Lower leg skin (tissue), 4 donors: Measurements from ENCODE around the gene IGF2. TPM values are rescaled to one million over a fixed set of nuclear protein-coding genes. Genes with fewer than 3 reads are reported as not detected.

ENCODE experiments used
- DNase-seq, 2 donors: peaks; one replicate each; pipeline ENCODE4 v3.0.0-alpha.2; 2019; ENCODE audit warnings: low spot score in 2 of 2
- H3K4me3 ChIP-seq: fragments of 200-600 bp; sonication (generic); 2 replicates; pipeline ENCODE4 v1.5.1; 2017; ENCODE audit warnings: mild to moderate bottlenecking, low read depth; ENCODE audit not compliant: poor library complexity, severe bottlenecking
- POLR2A ChIP-seq, 2 donors: fragments of 450-650 bp; IDR thresholded peaks; one replicate each; pipeline ENCODE4 v1.6.1; 2016 to 2017; ENCODE audit warnings: antibody characterized with exemption in 2 of 2, mild to moderate bottlenecking in 1 of 2, moderate library complexity in 1 of 2
- WGBS, 2 donors: methylation state at CpG; one replicate each; pipeline ENCODE4 v1.1.5; 2018; 5-methylcytosine and 5-hydroxymethylcytosine counted together
- intact Hi-C: fragments of 100-400 bp; cut with DNase I; formaldehyde crosslinking; loops from one replicate; pipeline ENCODE4 v1.15.0; 2023; ENCODE audit warnings: low total_unique reads
- total RNA-seq, 4 donors: library from RNA; depleted of rRNA; stranded (reverse); fragments of >200 nt; gene quantifications; one replicate each; pipeline ENCODE4 v1.1.0, GENCODE V29; 2016
- TF ChIP-seq, protein P1 (sequence below), 3 donors: fragments of 450-650 bp; IDR thresholded peaks; one replicate each; pipeline ENCODE4 v1.5.1; 2016; ENCODE audit warnings: antibody characterized with exemption in 3 of 3, mild to moderate bottlenecking in 3 of 3, moderate library complexity in 2 of 3

Gene IGF2
- total RNA-seq, 4 donors from 2014 or later, result 4.5 to 14.7 (median 6.0) TPM

DNA sequence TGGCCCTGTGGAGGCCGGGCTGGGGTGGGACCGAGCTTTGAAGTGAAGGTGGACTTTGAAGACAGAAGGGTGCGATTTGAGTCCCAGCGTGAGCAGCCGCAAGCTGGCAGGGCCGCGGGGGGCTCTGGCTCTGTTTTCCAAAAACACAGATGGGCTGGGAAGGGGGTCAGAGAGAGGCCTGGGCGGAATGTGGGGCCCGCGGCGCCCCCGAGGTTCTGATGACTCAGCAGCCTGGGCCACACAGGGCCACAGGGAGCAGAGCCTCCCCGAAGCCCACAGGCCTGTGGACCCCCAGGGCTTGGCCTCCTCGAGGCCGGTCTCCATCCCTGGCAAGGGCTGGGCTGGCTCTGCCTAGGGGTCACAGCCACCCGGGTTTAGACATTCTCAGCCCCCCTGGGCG, 15.7 kb upstream of the IGF2 start:
- no peak overlapping the region for H3K4me3 ChIP-seq
- TF ChIP-seq POLR2A (IDR thresholded peaks at IDR 0.05), result no peak
- TF ChIP-seq, protein P1, sequence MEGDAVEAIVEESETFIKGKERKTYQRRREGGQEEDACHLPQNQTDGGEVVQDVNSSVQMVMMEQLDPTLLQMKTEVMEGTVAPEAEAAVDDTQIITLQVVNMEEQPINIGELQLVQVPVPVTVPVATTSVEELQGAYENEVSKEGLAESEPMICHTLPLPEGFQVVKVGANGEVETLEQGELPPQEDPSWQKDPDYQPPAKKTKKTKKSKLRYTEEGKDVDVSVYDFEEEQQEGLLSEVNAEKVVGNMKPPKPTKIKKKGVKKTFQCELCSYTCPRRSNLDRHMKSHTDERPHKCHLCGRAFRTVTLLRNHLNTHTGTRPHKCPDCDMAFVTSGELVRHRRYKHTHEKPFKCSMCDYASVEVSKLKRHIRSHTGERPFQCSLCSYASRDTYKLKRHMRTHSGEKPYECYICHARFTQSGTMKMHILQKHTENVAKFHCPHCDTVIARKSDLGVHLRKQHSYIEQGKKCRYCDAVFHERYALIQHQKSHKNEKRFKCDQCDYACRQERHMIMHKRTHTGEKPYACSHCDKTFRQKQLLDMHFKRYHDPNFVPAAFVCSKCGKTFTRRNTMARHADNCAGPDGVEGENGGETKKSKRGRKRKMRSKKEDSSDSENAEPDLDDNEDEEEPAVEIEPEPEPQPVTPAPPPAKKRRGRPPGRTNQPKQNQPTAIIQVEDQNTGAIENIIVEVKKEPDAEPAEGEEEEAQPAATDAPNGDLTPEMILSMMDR (IDR thresholded peaks at IDR 0.05), result no peak
- intact Hi-C loops, result loop anchor here (10.0 kb wide), 2 partner anchors 460 to 500 kb away; partner anchors contain the start of gene KRTAP5-6
- 84 to 85% methylated on average over 16 to 17 of the region's 17 CpGs for WGBS, 2 donors
- DNase-seq, result no peak

DNA sequence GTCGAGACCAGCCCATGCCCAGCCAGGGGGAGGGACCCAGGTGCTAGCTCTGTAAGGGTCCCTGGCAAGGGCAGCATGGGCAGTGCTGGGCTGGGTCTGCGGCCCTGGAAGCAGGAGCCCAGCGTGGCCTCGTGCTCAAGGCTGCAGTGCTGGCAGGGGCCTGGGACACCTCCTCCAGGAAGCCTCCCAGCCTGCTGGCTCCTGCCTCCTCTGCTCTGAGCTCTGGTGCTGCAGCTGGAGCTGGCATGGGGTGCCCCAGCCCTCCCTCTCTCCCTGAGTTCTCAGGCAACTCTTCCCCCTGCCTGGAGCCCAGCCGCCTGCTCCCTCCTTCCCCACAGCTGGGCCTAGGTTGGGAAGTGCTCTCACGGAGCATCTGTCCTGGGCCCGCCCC, 15.0 kb upstream of the IGF2 start:
- no peak overlapping the region for H3K4me3 ChIP-seq
- TF ChIP-seq, protein P1 (IDR thresholded peaks at IDR 0.05), result no peak
- no peak for TF ChIP-seq POLR2A (IDR thresholded peaks at IDR 0.05)
- 98 to 100% methylated on average over 3 to 7 of the region's 7 CpGs for WGBS, 2 donors
- DNase-seq, result no peak
- intact Hi-C loops, result loop anchor here (10.0 kb wide), 2 partner anchors 459 to 499 kb away; partner anchors contain the start of gene KRTAP5-6

GRCh38 chr11:2153581-2154194, 14.5 kb upstream of the IGF2 start:
- no peak overlapping the region for H3K4me3 ChIP-seq
- DNase-seq, result no peak
- intact Hi-C loops, result loop anchor here (10.0 kb wide), 2 partner anchors 459 to 499 kb away; partner anchors contain the start of gene KRTAP5-6
- TF ChIP-seq, protein P1 (IDR thresholded peaks at IDR 0.05), result no peak
- no peak for TF ChIP-seq POLR2A (IDR thresholded peaks at IDR 0.05)
- WGBS, 2 donors, result 37 to 40% methylated on average over 14 of the region's 14 CpGs

DNA sequence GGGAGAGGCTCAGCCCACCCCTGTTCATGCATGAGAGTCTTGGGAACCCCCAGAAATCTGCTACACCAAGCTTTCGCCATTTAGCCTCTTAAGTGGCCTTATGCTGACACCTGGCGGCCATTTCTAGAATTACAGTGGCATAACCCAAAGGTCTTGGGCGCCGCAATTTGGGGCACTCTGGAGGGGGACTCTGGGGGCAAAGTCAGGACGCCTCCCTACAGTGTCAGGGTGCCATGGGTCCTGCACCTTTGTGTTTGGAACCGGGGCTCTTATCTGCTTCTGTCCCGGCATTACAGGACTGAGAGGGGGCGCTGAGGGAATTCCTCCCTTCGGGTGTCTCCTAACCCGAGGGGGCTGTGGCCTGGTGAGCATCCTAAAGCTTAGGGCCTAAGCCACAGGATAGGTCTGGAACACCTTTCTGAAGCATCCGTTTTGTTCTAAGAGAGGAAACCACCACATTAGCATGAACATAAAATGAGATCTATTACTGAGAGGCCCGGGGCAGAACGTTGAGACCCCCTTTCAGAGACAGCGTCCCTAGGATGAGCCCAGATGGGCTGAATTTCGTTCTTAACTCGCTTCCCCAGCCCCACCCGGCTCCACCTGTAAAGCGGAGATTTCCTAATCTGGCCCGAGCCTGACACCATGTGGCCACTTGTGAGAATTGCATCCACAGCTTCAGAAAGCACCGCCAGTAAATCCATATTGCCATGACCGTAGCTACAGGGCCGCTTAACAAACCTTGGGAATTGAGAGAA, 12.5 kb upstream of the IGF2 start:
- intact Hi-C loops, result loop anchor here (10.0 kb wide), 2 partner anchors 457 to 497 kb away; partner anchors contain the start of gene KRTAP5-6

GRCh38 chr11:2149864-2150847, 11.0 kb upstream of the IGF2 start:
- WGBS, 2 donors, result 18 to 29% methylated on average over 11 of the region's 11 CpGs
- intact Hi-C loops, result loop anchor here (10.0 kb wide), 2 partner anchors 455 to 495 kb away; partner anchors contain the start of gene KRTAP5-6
- no peak overlapping the region for H3K4me3 ChIP-seq
- no peak for DNase-seq
- TF ChIP-seq, protein P1 (IDR thresholded peaks at IDR 0.05), result no peak

More for the DNA sequence above, 12.5 kb upstream of the IGF2 start:
- no peak for TF ChIP-seq POLR2A (IDR thresholded peaks at IDR 0.05)
- TF ChIP-seq, protein P1 (IDR thresholded peaks at IDR 0.05), result peak in 1 of 3 donors; percentile 83
- 2% methylated on average over 22 of the region's 22 CpGs for WGBS, 2 donors
- no peak overlapping the region for H3K4me3 ChIP-seq
- DNase-seq, result peak; percentile 71 to 96
